ENCODE measurements around the gene ZSCAN23. TPM values are rescaled to one million over a fixed set of nuclear protein-coding genes. Genes with fewer than 3 reads are reported as not detected.
"Not testable (repeated sequence)": the region's sequence is repeated elsewhere in the genome, so short reads cannot be mapped to it uniquely, and the experiment has no call there.

Gene ZSCAN23
- total RNA-seq, 4 donors from 2014 or later: 0.60 to 2.7 (median 1.4) TPM

DNA sequence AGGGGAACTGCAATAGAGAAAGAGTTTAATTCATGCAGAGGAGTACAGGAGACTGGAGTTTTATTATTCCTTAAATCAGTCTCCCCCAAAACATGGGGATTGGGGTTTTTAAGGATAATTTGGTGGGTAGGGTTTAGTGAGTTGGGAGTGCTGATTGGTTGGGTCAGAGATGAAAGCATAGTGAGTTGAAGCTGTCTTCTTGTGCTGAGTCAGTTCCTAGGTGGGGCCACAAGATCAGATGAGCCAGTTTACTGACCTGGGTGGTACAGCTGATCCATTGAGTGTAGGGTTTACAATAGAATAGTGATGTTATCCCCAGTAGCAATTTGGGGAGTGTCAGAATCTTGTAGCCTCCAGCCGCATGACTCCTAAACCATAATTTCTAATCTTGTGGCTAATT lies 43.2 kb upstream of the ZSCAN23 start:
- ATAC-seq (ENCODE audit: low FRiP score) (no peak), DNase-seq (ENCODE audit: low spot score) (no peak)
- TF ChIP-seq, protein P1, sequence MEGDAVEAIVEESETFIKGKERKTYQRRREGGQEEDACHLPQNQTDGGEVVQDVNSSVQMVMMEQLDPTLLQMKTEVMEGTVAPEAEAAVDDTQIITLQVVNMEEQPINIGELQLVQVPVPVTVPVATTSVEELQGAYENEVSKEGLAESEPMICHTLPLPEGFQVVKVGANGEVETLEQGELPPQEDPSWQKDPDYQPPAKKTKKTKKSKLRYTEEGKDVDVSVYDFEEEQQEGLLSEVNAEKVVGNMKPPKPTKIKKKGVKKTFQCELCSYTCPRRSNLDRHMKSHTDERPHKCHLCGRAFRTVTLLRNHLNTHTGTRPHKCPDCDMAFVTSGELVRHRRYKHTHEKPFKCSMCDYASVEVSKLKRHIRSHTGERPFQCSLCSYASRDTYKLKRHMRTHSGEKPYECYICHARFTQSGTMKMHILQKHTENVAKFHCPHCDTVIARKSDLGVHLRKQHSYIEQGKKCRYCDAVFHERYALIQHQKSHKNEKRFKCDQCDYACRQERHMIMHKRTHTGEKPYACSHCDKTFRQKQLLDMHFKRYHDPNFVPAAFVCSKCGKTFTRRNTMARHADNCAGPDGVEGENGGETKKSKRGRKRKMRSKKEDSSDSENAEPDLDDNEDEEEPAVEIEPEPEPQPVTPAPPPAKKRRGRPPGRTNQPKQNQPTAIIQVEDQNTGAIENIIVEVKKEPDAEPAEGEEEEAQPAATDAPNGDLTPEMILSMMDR (IDR thresholded peaks at IDR 0.05): no peak

DNA sequence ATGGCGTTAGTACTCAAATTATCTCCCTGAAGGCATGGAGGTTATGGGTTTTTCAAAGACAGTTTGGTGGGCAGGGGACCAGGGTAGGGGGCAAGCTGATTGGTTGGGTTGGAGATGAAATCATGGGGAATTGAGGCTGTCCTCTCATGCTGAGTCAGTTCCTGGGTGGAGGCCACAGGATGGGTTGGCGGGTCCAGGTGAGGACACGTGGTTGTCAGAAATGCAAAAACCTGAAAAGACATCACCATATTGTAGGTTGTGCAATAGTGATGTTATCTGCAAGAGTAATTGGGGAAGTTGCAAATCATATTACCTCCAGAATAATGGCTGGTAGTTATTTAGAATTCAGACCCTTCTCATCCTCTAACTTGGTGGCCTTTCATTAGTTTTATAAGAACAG lies 42.2 kb upstream of the ZSCAN23 start:
- no peak for ATAC-seq (ENCODE audit: low FRiP score)
- TF ChIP-seq, protein P1 (IDR thresholded peaks at IDR 0.05): no peak
- DNase-seq (ENCODE audit: low spot score): no peak

DNA sequence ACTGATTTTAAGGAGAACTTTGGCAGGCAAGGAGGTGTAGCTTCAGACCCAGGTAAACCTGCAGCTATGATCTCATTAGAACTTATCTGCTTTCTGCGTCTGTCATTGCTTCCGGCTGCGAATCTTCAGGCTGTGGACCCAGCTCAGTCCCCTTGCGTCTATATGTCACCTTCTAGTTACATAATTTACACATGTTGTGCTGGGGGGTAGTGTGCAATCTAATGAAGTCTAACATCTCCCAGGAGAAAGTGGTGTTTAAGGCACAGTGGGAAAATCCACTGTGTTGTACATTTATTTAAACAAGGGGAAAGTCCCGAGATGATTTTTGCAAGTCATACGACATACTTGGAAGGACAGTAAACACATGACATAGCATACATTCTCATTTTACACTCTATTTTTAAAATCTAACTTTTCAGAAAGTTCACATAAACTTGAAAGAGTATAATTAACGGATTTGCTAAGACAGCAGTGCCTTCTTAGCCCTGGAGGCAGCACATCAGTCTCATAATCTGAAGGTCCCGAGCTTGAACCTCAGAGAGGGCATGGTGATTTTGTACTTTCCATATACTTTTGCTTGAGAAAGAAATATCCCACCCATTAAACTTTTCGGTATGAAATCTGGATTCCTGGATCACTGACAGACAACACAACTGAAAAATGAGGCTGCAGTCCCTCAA lies 37.1 kb upstream of the ZSCAN23 start:
- DNase-seq (ENCODE audit: low spot score): no peak
- TF ChIP-seq, protein P1 (IDR thresholded peaks at IDR 0.05): no peak
- ATAC-seq (ENCODE audit: low FRiP score): no peak

DNA sequence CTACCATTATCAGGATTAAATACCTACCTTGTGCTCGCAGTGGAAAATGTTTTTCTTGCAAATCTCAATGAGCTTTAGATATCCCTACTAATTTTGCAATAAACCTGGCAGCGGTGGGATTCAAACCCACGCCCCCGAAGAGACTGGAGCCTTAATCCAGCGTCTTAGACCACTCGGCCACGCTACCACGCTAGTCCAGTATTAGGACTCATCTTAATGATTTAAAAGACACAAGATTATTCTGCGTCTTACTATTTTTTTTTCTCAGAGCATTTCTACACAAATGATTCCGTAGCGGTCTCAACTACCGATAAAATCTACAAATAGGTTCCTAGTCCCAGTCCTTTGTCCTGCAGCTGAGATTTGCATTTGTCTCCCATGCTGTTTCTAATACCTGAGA lies 35.2 kb upstream of the ZSCAN23 start:
- ATAC-seq (ENCODE audit: low FRiP score) (no peak), DNase-seq (ENCODE audit: low spot score) (no peak)
- TF ChIP-seq, protein P1 (IDR thresholded peaks at IDR 0.05): no peak

DNA sequence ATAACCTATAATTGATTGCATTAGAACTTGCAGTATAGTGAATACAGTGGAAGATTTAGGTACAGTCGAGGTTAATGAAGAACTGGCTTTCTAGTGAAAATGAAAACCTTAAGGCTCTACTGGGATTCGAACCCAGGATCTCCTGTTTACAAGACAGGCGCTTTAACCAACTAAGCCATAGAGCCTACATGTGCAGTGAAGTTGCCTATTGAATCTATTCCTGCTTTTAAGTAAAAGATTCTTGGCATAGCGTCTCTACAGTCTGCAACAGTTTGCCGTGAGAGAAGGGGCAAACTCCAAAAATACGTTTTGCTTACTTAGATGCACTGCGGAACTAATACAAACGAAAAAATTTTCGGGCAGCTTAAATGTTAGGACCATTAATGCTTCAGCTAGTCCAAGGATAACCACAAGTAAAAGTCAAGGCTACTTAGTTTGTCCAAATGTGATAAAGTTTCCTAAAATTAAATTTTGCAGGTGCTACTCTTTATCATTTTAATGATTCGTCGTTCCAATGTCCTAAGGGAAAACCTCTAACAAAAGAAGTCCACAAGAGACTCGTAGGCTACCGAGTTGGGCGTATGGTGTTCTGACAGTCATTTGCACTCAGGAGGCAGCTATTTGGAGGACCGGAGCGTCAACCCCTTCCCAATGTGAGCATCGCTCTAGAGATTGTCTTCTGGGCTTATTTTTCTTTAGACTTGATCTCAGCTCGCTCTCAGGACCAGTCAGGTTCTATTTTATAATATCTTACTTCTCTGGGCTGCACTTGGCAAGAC lies 31.3 kb upstream of the ZSCAN23 start:
- DNase-seq (ENCODE audit: low spot score) (no peak), ATAC-seq (ENCODE audit: low FRiP score) (no peak)
- TF ChIP-seq, protein P1 (IDR thresholded peaks at IDR 0.05): no peak

DNA sequence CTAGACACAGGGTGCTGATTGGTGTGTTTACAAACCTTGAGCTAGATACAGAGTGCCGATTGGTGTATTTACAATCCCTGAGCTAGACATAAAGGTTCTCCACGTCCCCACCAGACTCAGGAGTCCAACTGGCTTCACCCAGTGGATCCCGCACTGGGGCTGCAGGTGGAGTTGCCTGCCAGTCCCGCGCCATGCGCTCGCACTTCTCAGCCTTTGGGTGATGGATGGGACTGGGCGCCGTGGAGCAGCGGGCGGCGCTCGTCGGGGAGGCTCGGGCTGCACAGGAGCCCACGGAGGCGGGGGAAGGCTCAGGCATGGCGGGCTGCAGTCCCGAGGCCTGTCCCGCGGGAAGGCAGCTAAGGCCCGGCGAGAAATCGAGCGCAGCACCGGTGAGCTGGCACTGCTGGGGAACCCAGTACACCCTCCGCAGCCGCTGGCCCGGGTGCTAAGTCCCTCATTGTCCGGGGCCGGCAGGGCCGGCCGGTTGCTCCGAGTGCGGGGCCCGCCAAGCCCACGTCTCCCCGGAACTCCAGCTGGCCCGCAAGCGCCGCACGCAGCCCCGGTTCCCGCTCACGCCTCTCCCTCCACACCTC lies 26.0 kb upstream of the ZSCAN23 start:
- DNase-seq (ENCODE audit: low spot score); ATAC-seq (ENCODE audit: low FRiP score): not testable (repeated sequence)

DNA sequence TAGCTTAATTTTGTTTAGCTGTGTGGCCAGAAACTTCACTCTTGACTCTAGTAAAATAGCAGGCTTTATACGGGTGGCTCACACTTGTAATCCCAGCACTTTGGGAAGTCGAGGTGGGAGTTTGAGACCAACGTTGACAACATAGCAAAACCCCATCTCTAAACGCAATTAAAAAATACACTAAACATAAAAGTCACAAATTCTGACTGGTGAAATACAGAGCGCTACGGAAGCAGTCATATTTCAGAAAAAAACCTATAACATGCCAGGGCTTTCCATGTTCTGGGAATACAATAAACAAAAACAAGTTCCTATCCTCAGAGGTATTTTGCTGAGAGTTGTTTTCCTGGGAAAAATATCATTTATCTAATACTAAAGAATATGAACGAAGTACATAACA lies 24.8 kb upstream of the ZSCAN23 start:
- DNase-seq (ENCODE audit: low spot score) (no peak), ATAC-seq (ENCODE audit: low FRiP score) (no peak)
- TF ChIP-seq, protein P1 (IDR thresholded peaks at IDR 0.05): no peak
